Measurements from ENCODE around the gene HAT1. TPM values are rescaled to one million over a fixed set of nuclear protein-coding genes. Genes with fewer than 3 reads are reported as not detected.

HAT1 gene
- total RNA-seq (10 to 100 TPM; 22.7 to 46.1 (median 35.2) TPM), polyA plus RNA-seq (10 to 100 TPM; 30.1 to 31.4 TPM)
- long read RNA-seq, donor 1, transcript HAT1-201 (11 exons, 1,626 nt), result major isoform, 185 of 239 reads
- long read RNA-seq, donor 1, transcript HAT1-203 (10 exons, 1,567 nt), result minor isoform, 12 of 239 reads
- long read RNA-seq, donor 1, partial matches to known transcripts, result 29 of 239 reads
- long read RNA-seq, donor 1, other reads (novel, unspliced or antisense), result 13 of 239 reads
- long read RNA-seq, donor 2, transcript HAT1-201 (11 exons, 1,626 nt), result major isoform, 39 of 79 reads
- long read RNA-seq, donor 2, partial matches to known transcripts, result 40 of 79 reads
- long read RNA-seq, donor 2, other reads (novel, unspliced or antisense), result 0 of 79 reads
- long read RNA-seq, donor 3, transcript HAT1-201 (11 exons, 1,626 nt), result major isoform, 38 of 54 reads
- long read RNA-seq, donor 3, partial matches to known transcripts, result 4 of 54 reads
- long read RNA-seq, donor 3, other reads (novel, unspliced or antisense), result 10 of 54 reads

- Histone ChIP-seq H3K9me3 (no peaks in the 10 kb centered on the region), H3K27me3 (no peaks in the 10 kb centered on the region), H3K27ac (peak within 1 kb of the TSS; percentile 82 to 91), H3K4me1 (ENCODE audit: insufficient read depth) (peaks cover 7% of the 10 kb centered on the region), H3K36me3 (no peaks in the 10 kb centered on the region), H3K4me3 (peak within 1 kb of the TSS; percentile 89)
- peak; percentile 97 to 99 (median 98) for DNase-seq
- 0 to 1% (median 0%) methylated on average over 50 to 61 of the region's 61 CpGs for WGBS, 3 donors
- TF ChIP-seq POLR2A (IDR thresholded peaks at IDR 0.05), result peak; percentile 75
- TF ChIP-seq EP300 (IDR thresholded peaks at IDR 0.05), result peak; percentile 34
- TF ChIP-seq, protein P1, sequence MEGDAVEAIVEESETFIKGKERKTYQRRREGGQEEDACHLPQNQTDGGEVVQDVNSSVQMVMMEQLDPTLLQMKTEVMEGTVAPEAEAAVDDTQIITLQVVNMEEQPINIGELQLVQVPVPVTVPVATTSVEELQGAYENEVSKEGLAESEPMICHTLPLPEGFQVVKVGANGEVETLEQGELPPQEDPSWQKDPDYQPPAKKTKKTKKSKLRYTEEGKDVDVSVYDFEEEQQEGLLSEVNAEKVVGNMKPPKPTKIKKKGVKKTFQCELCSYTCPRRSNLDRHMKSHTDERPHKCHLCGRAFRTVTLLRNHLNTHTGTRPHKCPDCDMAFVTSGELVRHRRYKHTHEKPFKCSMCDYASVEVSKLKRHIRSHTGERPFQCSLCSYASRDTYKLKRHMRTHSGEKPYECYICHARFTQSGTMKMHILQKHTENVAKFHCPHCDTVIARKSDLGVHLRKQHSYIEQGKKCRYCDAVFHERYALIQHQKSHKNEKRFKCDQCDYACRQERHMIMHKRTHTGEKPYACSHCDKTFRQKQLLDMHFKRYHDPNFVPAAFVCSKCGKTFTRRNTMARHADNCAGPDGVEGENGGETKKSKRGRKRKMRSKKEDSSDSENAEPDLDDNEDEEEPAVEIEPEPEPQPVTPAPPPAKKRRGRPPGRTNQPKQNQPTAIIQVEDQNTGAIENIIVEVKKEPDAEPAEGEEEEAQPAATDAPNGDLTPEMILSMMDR (IDR thresholded peaks at IDR 0.05), result no peak
- intact Hi-C loops (cut with DNase I), result loop anchor here in 2 of 4 donors (10.0 kb wide), 1 partner anchor 162 kb away; the partner anchor contains the start of gene DLX1 (in 2 of the 2)
Observed at GRCh38 chr2:171922230-171923022, at the start of gene HAT1. HAT1 (plus strand) TSS chr2:171922461; CDS start chr2:171922501, 40 bp downstream.

DNA sequence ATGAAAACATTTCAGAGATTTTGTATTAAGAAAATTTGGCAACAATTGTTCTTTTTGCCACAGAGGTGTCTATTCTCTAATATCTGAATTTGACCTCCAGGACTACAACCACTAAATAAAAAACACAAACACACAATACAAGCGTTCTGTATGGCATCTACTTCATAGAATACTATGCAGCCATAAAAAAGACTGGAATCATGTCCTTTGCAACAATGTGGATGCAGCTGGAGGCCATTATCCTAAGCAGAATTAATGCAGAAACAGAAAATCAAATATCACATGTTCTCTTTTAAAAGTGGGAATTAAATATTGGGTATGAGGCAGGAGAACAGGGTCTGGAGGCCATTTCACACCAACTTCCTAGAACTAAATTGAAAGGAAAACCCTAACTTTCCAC is 47.7 kb upstream of the HAT1 start:
- no peaks in the 10 kb centered on the region for H3K27me3 ChIP-seq
- H3K4me1 ChIP-seq (ENCODE audit: insufficient read depth), result peaks cover 2% of the 10 kb centered on the region
- no peak overlapping the region for H3K27ac ChIP-seq
- no peaks in the 10 kb centered on the region for H3K36me3 ChIP-seq
- no peaks in the 10 kb centered on the region for H3K9me3 ChIP-seq
- DNase-seq, result no peak
- TF ChIP-seq, protein P1 (IDR thresholded peaks at IDR 0.05), result no peak
- TF ChIP-seq POLR2A (IDR thresholded peaks at IDR 0.05), result no peak
- intact Hi-C loops (cut with DNase I), result no loop called here
- 96 to 100% (median 100%) methylated on average over 1 of the region's 1 CpG for WGBS, 3 donors
- no peak overlapping the region for H3K4me3 ChIP-seq

- Histone ChIP-seq H3K27me3 (no peaks in the 10 kb centered on the region), H3K27ac (no peak overlapping the region), H3K4me3 (no peak overlapping the region), H3K9me3 (no peaks in the 10 kb centered on the region), H3K36me3 (no peaks in the 10 kb centered on the region), H3K4me1 (ENCODE audit: insufficient read depth) (peaks cover 2% of the 10 kb centered on the region)
- TF ChIP-seq POLR2A (IDR thresholded peaks at IDR 0.05), result no peak
- no peak for TF ChIP-seq EP300 (IDR thresholded peaks at IDR 0.05)
- TF ChIP-seq, protein P1 (IDR thresholded peaks at IDR 0.05), result no peak
- DNase-seq, result no peak
- 88 to 89% (median 88%) methylated on average over 12 of the region's 12 CpGs for WGBS, 3 donors
- intact Hi-C loops (cut with DNase I), result no loop called here
Observed at GRCh38 chr2:171874963-171875362, 47.3 kb upstream of the HAT1 start.

- TF ChIP-seq, protein P1 (IDR thresholded peaks at IDR 0.05), result no peak
- TF ChIP-seq EP300 (IDR thresholded peaks at IDR 0.05) (no peak), POLR2A (IDR thresholded peaks at IDR 0.05) (no peak)
- Histone ChIP-seq H3K36me3 (no peaks in the 10 kb centered on the region), H3K4me3 (no peak overlapping the region), H3K27me3 (no peaks in the 10 kb centered on the region), H3K4me1 (ENCODE audit: insufficient read depth) (peaks cover 5% of the 10 kb centered on the region), H3K27ac (peak overlapping the region in 1 of 2 donors; percentile 72), H3K9me3 (no peaks in the 10 kb centered on the region)
- DNase-seq, result peak in 3 of 5 donors; percentile 44 to 60 (median 58)
- 1 to 10% (median 2%) methylated on average over 2 of the region's 2 CpGs for WGBS, 3 donors
- intact Hi-C loops (cut with DNase I), result no loop called here
Observed at GRCh38 chr2:171878481-171878993, 43.7 kb upstream of the HAT1 start.

All from ovary (tissue), 10 donors.